Panc1 (cell line): Measurements from ENCODE around the gene PCSK5. TPM values are rescaled to one million over a fixed set of nuclear protein-coding genes. Genes with fewer than 3 reads are reported as not detected.

Experiments used
- ATAC-seq: fragments of 200-7000 bp; cut with Tn5 transposase; 2 replicates; pipeline ENCODE4 v1.9.1; 2020; ENCODE audit warnings: mild to moderate bottlenecking, moderate library complexity
- BruUV-seq: library from RNA; stranded (reverse); fragments of 400-500 nt; replicated peaks from 2 replicates; lab custom pipeline; 2021; lab: Mats Ljungman, UMichigan
- CTCF ChIA-PET: fragments of 300-600 bp; sonication (Branson Sonifier 250); formaldehyde crosslinking; loops from one replicate; lab custom pipeline; 2022; ENCODE audit warnings: antibody characterized with exemption; lab: Charles Lee
- POLR2A ChIA-PET: fragments of 300-600 bp; sonication (Branson Sonifier 250); formaldehyde crosslinking; loops from one replicate; lab custom pipeline; 2022; ENCODE audit warnings: antibody characterized with exemption; lab: Charles Lee
- DNase-seq: peaks from one replicate; pipeline ENCODE4 v3.0.0-alpha.2; 2010; ENCODE audit warnings: low read depth, low spot score
- H3K27ac ChIP-seq: 2 replicates; pipeline ENCODE4 v1.5.1; 2011; ENCODE audit warnings: mild to moderate bottlenecking, low read length, inconsistent platforms
- H3K27me3 ChIP-seq: fragments of 200-500 bp; sonication (Bioruptor generic); 2 replicates; pipeline ENCODE4 v1.6.0; 2014; ENCODE audit warnings: low read length, inconsistent platforms; ENCODE audit not compliant: control insufficient read depth, insufficient read depth
- H3K36me3 ChIP-seq: fragments of 200-500 bp; sonication (Bioruptor generic); 2 replicates; pipeline ENCODE4 v1.5.1; 2014; ENCODE audit warnings: inconsistent platforms, mild to moderate bottlenecking, low read length, moderate library complexity; ENCODE audit not compliant: control insufficient read depth, insufficient read depth
- H3K4me1 ChIP-seq: 2 replicates; pipeline ENCODE4 v1.5.1; 2011; ENCODE audit warnings: inconsistent platforms, mild to moderate bottlenecking, low read length, moderate library complexity; ENCODE audit not compliant: control insufficient read depth, insufficient read depth
- H3K4me3 ChIP-seq, 2 experiments: 2 replicates each; pipeline ENCODE4 v1.5.1; 2011 to 2012; ENCODE audit warnings: low read depth in 2 of 2, low read length in 2 of 2, mild to moderate bottlenecking in 2 of 2, inconsistent platforms in 1 of 2, moderate library complexity in 1 of 2
- H3K9me3 ChIP-seq: fragments of 200-500 bp; sonication (Bioruptor generic); 2 replicates; pipeline ENCODE4 v1.5.1; 2014; ENCODE audit warnings: low read depth, mild to moderate bottlenecking, inconsistent platforms, low read length, moderate library complexity; ENCODE audit not compliant: control insufficient read depth, insufficient read depth
- CTCF ChIP-seq: fragments of 450-650 bp; IDR thresholded peaks from 2 replicates; pipeline ENCODE4 v1.5.1; 2017; ENCODE audit warnings: mild to moderate bottlenecking
- POLR2AphosphoS5 ChIP-seq: IDR thresholded peaks from 2 replicates; pipeline ENCODE4 v1.6.1; 2012; ENCODE audit warnings: mild to moderate bottlenecking, low read depth, low read length, moderate library complexity
- REST ChIP-seq, 2 experiments: IDR thresholded peaks; 2 replicates each; pipeline ENCODE4 v1.6.1; 2011 to 2012; ENCODE audit warnings: low read depth in 2 of 2, control low read depth in 1 of 2, low read length in 1 of 2, mild to moderate bottlenecking in 1 of 2, moderate library complexity in 1 of 2; ENCODE audit not compliant: insufficient read depth in 1 of 2
- SIN3A ChIP-seq: IDR thresholded peaks from 2 replicates; pipeline ENCODE4 v1.6.1; 2012; ENCODE audit warnings: low read depth, mild to moderate bottlenecking, low read length, moderate library complexity, borderline replicate concordance; ENCODE audit not compliant: insufficient read depth
- TCF7L2 ChIP-seq: IDR thresholded peaks from 2 replicates; pipeline ENCODE4 v1.6.1; 2011; ENCODE audit warnings: mild to moderate bottlenecking, low read depth, low read length, inconsistent platforms
- in situ Hi-C: cut with HindIII; loops from 2 replicates; pipeline ENCODE4 v1.10.0; 2016; ENCODE audit warnings: low sequenced_read_pairs, low pct_unique_long_range_greater_than_20kb
- intact Hi-C: fragments of 100-400 bp; cut with micrococcal nuclease; formaldehyde crosslinking; loops from one replicate; pipeline ENCODE4 v1.10.0; 2022; ENCODE audit not compliant: unreplicated experiment
- total RNA-seq: library from RNA; stranded (reverse); gene quantifications from one replicate; pipeline ENCODE4 v1.2.1, GENCODE V29; 2021; ENCODE audit not compliant: unreplicated experiment

Gene PCSK5
- total RNA-seq, 1 experiment from 2014 or later = 0.21 TPM

DNA sequence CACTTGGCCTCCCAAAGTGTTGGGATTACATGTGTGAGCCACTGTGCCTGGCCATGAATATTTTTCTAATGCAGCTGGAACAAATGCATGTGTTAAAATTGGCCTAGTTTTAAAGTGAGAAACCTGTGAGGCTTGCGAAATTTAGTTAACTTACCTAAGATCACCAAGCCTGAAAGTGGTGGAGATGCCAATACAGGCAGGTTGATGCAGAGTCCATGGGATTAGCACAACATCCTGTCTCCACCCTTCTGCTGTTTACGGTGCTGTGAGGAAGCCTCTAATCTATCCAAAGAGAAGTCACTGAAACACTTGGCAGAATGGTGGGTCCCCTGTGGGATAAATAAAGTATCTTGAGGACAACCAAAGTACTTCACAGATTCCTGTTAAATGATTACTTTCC, 98.2 kb downstream of the PCSK5 start:
- DNase-seq (no peak), ATAC-seq (no peak)
- CTCF ChIA-PET = interaction anchor here (0.6 kb wide), 1 partner anchor 192 kb away, joined by 8 read pairs; no protein-coding TSS in a partner anchor
- intact Hi-C loops (no loop called here), in situ Hi-C loops (no loop called here)
- TF ChIP-seq TCF7L2 = no peak
- no peak overlapping the region for H3K27ac ChIP-seq
- no peaks in the 10 kb centered on the region for H3K36me3 ChIP-seq
- no peak overlapping the region for H3K4me3 ChIP-seq
- H3K4me1 ChIP-seq = no peaks in the 10 kb centered on the region
- BruUV-seq = no TSS peak
- POLR2A ChIA-PET = no interaction called here
- no peaks in the 10 kb centered on the region for H3K9me3 ChIP-seq
- H3K27me3 ChIP-seq = no peaks in the 10 kb centered on the region

DNA sequence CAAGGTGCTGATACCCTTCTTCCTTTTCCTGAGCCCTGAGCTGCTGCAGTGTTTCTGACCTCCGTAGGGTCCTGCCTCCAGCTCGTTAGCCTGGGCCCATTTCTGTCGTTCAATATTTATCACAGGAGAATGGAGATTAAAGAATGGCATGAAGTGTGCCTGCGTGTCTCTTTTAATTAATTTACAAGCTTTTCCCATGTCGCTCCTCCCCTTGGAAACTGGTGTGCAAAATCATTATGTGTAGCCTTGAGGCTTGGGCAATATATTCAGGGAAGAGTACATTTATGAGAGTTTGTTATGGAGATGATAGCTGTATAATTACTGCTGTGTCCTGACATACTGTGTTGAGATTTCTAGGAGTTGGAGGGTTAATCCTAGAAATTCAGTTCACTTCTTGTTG, 99.7 kb downstream of the PCSK5 start:
- intact Hi-C loops (no loop called here), in situ Hi-C loops (no loop called here)
- H3K27me3 ChIP-seq = no peaks in the 10 kb centered on the region
- no peaks in the 10 kb centered on the region for H3K36me3 ChIP-seq
- ATAC-seq (no peak), DNase-seq (no peak)
- H3K27ac ChIP-seq = no peak overlapping the region
- no TSS peak for BruUV-seq
- TF ChIP-seq CTCF = no peak
- TF ChIP-seq POLR2AphosphoS5 = no peak
- no peak for TF ChIP-seq TCF7L2
- TF ChIP-seq REST (IDR thresholded peaks at IDR 0.05; ENCODE audit: insufficient read depth in 1 of 2, low read depth in 2 of 2, low read length in 1 of 2) = no peak
- TF ChIP-seq SIN3A = no peak
- H3K4me3 ChIP-seq = no peak overlapping the region
- ChIA-PET CTCF (no interaction called here), POLR2A (no interaction called here)
- H3K4me1 ChIP-seq = no peaks in the 10 kb centered on the region
- no peaks in the 10 kb centered on the region for H3K9me3 ChIP-seq

- DNase-seq (no peak), ATAC-seq (no peak)
- Histone ChIP-seq H3K36me3 (no peaks in the 10 kb centered on the region), H3K27ac (no peak overlapping the region), H3K27me3 (no peaks in the 10 kb centered on the region), H3K4me3 (no peak overlapping the region), H3K4me1 (no peaks in the 10 kb centered on the region), H3K9me3 (no peaks in the 10 kb centered on the region)
- TF ChIP-seq SIN3A (no peak), POLR2AphosphoS5 (no peak), REST (IDR thresholded peaks at IDR 0.05; ENCODE audit: insufficient read depth in 1 of 2, low read depth in 2 of 2, low read length in 1 of 2) (no peak), CTCF (no peak)
- no TSS peak for BruUV-seq
- intact Hi-C loops = no loop called here
- ChIA-PET POLR2A (no interaction called here), CTCF (no interaction called here)
- in situ Hi-C loops = no loop called here
Observed at GRCh38 chr9:75990576-75991304, 100.3 kb downstream of the PCSK5 start.
